ENCODE data around the gene LRRC61. TPM values are rescaled to one million over a fixed set of nuclear protein-coding genes. Genes with fewer than 3 reads are reported as not detected.

Gene LRRC61
- total and polyA plus RNA-seq, 2 of the 13 experiments (the other 11 are each of a cell fraction or from before 2014, with no cell fraction given) = 33.0 to 34.8 TPM

DNA sequence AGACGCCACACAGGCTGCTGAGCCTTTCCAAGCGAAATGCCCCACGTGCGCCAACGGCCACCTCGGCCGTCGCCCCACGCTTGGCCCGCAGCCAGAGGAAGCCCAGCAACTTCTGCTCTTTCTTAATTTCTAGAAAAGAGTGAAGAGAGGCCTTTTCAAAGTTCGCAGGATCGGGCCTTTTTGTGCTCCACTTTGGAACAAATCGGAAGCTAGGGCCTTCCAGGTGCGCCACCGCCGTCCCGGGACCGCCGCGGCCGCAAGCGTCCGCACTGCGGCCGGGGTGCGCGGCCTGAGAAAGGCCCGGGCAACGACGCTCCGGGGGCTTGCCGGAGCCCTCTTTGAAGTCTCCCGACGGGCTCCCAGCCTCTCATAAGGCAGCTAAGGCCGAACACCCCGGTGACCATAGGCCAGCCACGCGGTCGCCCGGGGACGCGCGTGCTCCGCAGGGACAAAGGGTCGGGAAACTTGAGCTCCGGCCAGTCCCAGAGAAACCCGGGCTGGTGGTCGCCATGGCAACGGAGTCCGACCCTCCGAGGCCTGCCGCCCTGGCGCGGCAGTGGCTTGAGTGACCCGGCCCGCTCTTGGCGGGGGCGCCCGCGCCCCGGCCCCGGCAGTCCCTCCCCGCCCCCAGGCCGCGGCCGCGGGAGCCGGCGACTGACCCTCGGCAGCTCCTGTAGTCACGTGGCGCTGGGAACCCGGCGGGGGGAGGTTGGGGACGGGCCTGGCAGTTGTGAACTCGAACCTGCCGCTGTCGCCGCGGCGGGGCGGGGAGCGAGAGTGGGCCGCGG is 45.1 kb downstream of the LRRC61 start, which contains the start of gene REPIN1 (continued):
- TF ChIP-seq ZNF674 (CRISPR knock-in tag; IDR thresholded peaks at IDR 0.05; ENCODE audit: low read depth) (0 out of 2 replicates have a peak, but pooled peaks have one; percentile 46), NCOR1 (IDR thresholded peaks at IDR 0.05; ENCODE audit: borderline replicate concordance, low read length) (0 out of 2 replicates have a peak, but pooled peaks have one; percentile 30), FOXO4 (CRISPR knock-in tag; conservative IDR thresholded peaks at IDR 0.05) (0 out of 2 replicates have a peak, but pooled peaks have one; percentile 81), SMAD1 (CRISPR knock-in tag; IDR thresholded peaks at IDR 0.05; ENCODE audit: borderline replicate concordance, low read depth) (peak; percentile 46; the same call in 1 of the 2 replicates), ARNT2 (CRISPR knock-in tag; IDR thresholded peaks at IDR 0.05; ENCODE audit: low read depth) (peak; percentile 72), CCDC6 (CRISPR knock-in tag; IDR thresholded peaks at IDR 0.05) (no peak), HNF4A (CRISPR knock-in tag; IDR thresholded peaks at IDR 0.05) (peak; percentile 35; the same call in 1 of the 2 replicates), RARA (CRISPR knock-in tag; IDR thresholded peaks at IDR 0.05) (peak; percentile 63), HOXA9 (CRISPR knock-in tag; IDR thresholded peaks at IDR 0.05; ENCODE audit: borderline replicate concordance) (peak; percentile 68; the same call in 1 of the 2 replicates), SRF (IDR thresholded peaks at IDR 0.05; ENCODE audit: low read depth, low read length) (no peak), ZNF564 (CRISPR knock-in tag; IDR thresholded peaks at IDR 0.05) (peak; percentile 87; the same call in 1 of the 2 replicates), ZBTB20 (CRISPR knock-in tag; IDR thresholded peaks at IDR 0.05; ENCODE audit: borderline replicate concordance, low read depth) (0 out of 2 replicates have a peak, but pooled peaks have one; percentile 51), SNAI1 (CRISPR knock-in tag; IDR thresholded peaks at IDR 0.05; ENCODE audit: borderline replicate concordance) (no peak), ZNF468 (CRISPR knock-in tag; IDR thresholded peaks at IDR 0.05) (no peak), SMYD3 (CRISPR knock-in tag; IDR thresholded peaks at IDR 0.05) (0 out of 2 replicates have a peak, but pooled peaks have one; percentile 55), MYC (CRISPR knock-in tag; IDR thresholded peaks at IDR 0.05; ENCODE audit: borderline replicate concordance) (peak; percentile 98), ZNF44 (CRISPR knock-in tag; IDR thresholded peaks at IDR 0.05) (0 out of 2 replicates have a peak, but pooled peaks have one; percentile 27), GABPB1 (CRISPR knock-in tag; IDR thresholded peaks at IDR 0.05) (peak; percentile 72), ZKSCAN1 (IDR thresholded peaks at IDR 0.05; ENCODE audit: low read length) (no peak)
- TF ChIP-seq, protein P1, sequence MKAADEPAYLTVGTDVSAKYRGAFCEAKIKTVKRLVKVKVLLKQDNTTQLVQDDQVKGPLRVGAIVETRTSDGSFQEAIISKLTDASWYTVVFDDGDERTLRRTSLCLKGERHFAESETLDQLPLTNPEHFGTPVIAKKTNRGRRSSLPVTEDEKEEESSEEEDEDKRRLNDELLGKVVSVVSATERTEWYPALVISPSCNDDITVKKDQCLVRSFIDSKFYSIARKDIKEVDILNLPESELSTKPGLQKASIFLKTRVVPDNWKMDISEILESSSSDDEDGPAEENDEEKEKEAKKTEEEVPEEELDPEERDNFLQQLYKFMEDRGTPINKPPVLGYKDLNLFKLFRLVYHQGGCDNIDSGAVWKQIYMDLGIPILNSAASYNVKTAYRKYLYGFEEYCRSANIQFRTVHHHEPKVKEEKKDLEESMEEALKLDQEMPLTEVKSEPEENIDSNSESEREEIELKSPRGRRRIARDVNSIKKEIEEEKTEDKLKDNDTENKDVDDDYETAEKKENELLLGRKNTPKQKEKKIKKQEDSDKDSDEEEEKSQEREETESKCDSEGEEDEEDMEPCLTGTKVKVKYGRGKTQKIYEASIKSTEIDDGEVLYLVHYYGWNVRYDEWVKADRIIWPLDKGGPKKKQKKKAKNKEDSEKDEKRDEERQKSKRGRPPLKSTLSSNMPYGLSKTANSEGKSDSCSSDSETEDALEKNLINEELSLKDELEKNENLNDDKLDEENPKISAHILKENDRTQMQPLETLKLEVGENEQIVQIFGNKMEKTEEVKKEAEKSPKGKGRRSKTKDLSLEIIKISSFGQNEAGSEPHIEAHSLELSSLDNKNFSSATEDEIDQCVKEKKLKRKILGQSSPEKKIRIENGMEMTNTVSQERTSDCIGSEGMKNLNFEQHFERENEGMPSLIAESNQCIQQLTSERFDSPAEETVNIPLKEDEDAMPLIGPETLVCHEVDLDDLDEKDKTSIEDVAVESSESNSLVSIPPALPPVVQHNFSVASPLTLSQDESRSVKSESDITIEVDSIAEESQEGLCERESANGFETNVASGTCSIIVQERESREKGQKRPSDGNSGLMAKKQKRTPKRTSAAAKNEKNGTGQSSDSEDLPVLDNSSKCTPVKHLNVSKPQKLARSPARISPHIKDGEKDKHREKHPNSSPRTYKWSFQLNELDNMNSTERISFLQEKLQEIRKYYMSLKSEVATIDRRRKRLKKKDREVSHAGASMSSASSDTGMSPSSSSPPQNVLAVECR (CRISPR knock-in tag; IDR thresholded peaks at IDR 0.05; ENCODE audit: borderline replicate concordance) = peak; percentile 66
- TF ChIP-seq, protein P2, sequence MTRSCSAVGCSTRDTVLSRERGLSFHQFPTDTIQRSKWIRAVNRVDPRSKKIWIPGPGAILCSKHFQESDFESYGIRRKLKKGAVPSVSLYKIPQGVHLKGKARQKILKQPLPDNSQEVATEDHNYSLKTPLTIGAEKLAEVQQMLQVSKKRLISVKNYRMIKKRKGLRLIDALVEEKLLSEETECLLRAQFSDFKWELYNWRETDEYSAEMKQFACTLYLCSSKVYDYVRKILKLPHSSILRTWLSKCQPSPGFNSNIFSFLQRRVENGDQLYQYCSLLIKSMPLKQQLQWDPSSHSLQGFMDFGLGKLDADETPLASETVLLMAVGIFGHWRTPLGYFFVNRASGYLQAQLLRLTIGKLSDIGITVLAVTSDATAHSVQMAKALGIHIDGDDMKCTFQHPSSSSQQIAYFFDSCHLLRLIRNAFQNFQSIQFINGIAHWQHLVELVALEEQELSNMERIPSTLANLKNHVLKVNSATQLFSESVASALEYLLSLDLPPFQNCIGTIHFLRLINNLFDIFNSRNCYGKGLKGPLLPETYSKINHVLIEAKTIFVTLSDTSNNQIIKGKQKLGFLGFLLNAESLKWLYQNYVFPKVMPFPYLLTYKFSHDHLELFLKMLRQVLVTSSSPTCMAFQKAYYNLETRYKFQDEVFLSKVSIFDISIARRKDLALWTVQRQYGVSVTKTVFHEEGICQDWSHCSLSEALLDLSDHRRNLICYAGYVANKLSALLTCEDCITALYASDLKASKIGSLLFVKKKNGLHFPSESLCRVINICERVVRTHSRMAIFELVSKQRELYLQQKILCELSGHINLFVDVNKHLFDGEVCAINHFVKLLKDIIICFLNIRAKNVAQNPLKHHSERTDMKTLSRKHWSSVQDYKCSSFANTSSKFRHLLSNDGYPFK (CRISPR knock-in tag; IDR thresholded peaks at IDR 0.05; ENCODE audit: borderline replicate concordance) = no peak

Data from HepG2 (cell line).